ENCODE results near the gene CDH11. TPM values are rescaled to one million over a fixed set of nuclear protein-coding genes. Genes with fewer than 3 reads are reported as not detected.

CDH11 gene
- total RNA-seq, 6 experiments from 2014 or later = 1.2 to 6.6 (median 3.0) TPM

DNA sequence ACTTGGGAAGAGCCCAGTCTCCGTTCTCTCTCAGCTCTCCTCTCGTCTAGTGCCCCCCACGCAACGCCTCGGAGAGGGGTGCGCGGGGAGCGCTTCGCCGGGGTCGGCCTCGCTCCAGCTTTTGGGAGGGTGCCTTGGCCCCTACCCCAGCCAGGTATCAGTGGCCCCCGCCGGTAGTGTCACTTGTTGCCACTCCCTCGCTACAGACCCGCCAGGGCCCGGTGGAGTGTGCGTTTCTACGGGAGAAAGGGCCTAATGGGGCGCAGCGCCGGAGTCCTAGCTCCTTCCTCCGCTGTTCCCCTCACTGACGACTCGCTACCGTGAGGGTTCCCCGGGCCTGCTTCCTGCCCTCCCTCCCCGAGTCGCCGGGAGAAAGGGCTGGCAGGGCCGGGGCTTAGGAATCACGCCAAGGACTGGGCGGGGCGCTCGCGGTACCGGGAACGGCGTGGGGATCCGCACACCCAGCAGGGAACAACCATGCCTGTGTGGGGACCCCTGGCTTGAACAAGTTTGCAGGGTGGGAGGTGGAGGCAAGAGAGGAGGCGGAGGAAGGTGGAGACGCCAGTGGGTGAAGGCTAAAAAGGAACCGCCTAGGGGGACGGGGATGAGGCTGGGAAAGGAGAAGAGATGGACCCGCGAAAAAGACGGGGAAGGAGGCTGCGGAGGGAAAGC, 997 bp upstream of the CDH11 start:
- peaks cover 0 to 8% (median 0%) of the 10 kb centered on the region in 4 donors for H3K4me1 ChIP-seq
- peak overlapping the region; percentile 21 to 33 (median 32) for H3K4me3 ChIP-seq
- H3K27ac ChIP-seq = peak overlapping the region in 2 of 3 donors; percentile 10 to 28
- WGBS (ENCODE audit: insufficient coverage, low coverage, low lambda C conversion rate, missing lambda C conversion rate) = 2% methylated on average over 12 of the region's 48 CpGs
- TF ChIP-seq, protein P1, sequence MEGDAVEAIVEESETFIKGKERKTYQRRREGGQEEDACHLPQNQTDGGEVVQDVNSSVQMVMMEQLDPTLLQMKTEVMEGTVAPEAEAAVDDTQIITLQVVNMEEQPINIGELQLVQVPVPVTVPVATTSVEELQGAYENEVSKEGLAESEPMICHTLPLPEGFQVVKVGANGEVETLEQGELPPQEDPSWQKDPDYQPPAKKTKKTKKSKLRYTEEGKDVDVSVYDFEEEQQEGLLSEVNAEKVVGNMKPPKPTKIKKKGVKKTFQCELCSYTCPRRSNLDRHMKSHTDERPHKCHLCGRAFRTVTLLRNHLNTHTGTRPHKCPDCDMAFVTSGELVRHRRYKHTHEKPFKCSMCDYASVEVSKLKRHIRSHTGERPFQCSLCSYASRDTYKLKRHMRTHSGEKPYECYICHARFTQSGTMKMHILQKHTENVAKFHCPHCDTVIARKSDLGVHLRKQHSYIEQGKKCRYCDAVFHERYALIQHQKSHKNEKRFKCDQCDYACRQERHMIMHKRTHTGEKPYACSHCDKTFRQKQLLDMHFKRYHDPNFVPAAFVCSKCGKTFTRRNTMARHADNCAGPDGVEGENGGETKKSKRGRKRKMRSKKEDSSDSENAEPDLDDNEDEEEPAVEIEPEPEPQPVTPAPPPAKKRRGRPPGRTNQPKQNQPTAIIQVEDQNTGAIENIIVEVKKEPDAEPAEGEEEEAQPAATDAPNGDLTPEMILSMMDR (IDR thresholded peaks at IDR 0.05) = no peak
- no peak for TF ChIP-seq POLR2A (IDR thresholded peaks at IDR 0.05)
- peaks cover 0 to 9% of the 10 kb centered on the region in 2 donors for H3K27me3 ChIP-seq
- H3K9me3 ChIP-seq = no peaks in the 10 kb centered on the region
- intact Hi-C loops (cut with DNase I) = no loop called here
- DNase-seq (peak in 2 of 3 donors; percentile 32 to 54), ATAC-seq (peak; percentile 17 to 52 (median 44))
- H3K36me3 ChIP-seq = no peaks in the 10 kb centered on the region

DNA sequence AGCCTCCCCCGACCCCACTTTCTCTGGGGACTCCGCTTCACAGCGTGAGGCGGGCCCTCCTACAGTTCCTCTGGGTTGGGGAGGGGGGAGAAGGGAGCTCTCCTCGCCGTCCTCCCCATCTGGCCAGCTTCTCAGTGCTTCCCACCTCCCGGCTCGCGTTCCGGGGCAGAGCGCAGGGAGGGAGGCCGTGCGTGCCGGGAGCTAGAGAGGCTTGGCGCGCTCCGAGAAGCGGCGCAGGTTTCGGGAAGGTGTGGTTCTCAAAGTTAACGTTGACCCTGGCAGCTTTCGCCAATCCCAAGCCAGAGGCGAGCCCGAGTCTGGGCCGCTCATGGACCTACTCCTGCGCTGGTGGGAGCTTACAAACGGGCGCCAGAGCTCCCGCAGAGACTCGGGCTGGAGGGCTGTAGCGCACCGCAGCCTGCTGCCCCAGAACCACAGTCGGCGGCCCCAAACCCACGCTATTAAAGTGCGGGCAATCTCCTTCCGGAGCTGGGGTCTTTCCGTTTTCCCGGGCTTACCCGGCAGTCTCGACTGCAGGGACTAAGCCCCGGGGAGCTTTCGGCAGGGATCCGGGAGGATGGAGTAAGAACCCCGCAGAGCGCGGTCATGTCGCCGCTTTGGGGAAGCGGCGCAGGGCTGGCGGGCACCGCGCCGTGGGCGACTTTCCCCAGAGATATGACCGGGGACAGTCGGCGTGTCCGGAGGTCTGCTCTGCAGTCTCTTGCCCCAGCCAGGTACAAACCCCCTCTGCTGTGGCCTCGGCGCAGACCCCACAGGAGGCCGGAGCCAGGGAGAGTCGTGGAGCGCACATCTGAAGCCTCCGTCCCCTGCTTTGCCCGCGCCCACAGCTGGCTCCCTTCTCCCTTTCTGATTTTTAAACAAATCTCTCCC, 787 bp downstream of the CDH11 start:
- H3K27ac ChIP-seq = no peak overlapping the region
- peak overlapping the region; percentile 26 to 29 (median 27) for H3K4me3 ChIP-seq
- no peak for TF ChIP-seq POLR2A (IDR thresholded peaks at IDR 0.05)
- TF ChIP-seq, protein P1 (IDR thresholded peaks at IDR 0.05) = no peak
- DNase-seq (no peak), ATAC-seq (no peak)
- H3K36me3 ChIP-seq = no peaks in the 10 kb centered on the region
- peaks cover 0 to 8% (median 0%) of the 10 kb centered on the region in 4 donors for H3K4me1 ChIP-seq
- intact Hi-C loops (cut with DNase I) = no loop called here
- no peaks in the 10 kb centered on the region for H3K9me3 ChIP-seq
- peaks cover 0 to 9% of the 10 kb centered on the region in 2 donors for H3K27me3 ChIP-seq
- 3% methylated on average over 30 of the region's 68 CpGs for WGBS (ENCODE audit: insufficient coverage, low coverage, low lambda C conversion rate, missing lambda C conversion rate)

DNA sequence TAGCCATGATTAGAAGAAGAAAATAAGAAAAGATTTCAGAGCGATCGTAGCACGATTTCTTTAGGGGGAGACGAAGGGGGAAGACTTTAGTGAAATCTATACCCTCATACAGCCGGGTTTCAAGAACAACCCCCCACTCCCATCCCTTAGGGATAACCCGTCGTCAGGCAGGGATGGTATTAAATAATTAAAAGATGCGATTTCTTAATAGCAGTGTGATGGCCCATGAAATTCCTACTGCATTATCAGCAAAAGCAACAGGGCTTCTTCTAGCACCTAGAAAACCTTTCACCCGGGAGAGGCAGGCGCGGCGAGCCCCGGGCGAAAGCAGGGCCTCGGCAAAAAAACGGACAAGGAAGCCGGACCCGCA, 1.4 kb downstream of the CDH11 start:
- no peak overlapping the region for H3K27ac ChIP-seq
- H3K4me3 ChIP-seq = peak overlapping the region in 1 of 3 donors; percentile 26
- no peak for ATAC-seq
- DNase-seq = no peak
- H3K4me1 ChIP-seq = peaks cover 0 to 8% (median 0%) of the 10 kb centered on the region in 4 donors
- no peaks in the 10 kb centered on the region for H3K36me3 ChIP-seq
- H3K27me3 ChIP-seq = peaks cover 0 to 9% of the 10 kb centered on the region in 2 donors
- H3K9me3 ChIP-seq = no peaks in the 10 kb centered on the region
- 20% methylated on average over 8 of the region's 18 CpGs for WGBS (ENCODE audit: insufficient coverage, low coverage, low lambda C conversion rate, missing lambda C conversion rate)
- intact Hi-C loops (cut with DNase I) = no loop called here
- TF ChIP-seq POLR2A (IDR thresholded peaks at IDR 0.05) = no peak
- TF ChIP-seq, protein P1 (IDR thresholded peaks at IDR 0.05) = no peak

DNA sequence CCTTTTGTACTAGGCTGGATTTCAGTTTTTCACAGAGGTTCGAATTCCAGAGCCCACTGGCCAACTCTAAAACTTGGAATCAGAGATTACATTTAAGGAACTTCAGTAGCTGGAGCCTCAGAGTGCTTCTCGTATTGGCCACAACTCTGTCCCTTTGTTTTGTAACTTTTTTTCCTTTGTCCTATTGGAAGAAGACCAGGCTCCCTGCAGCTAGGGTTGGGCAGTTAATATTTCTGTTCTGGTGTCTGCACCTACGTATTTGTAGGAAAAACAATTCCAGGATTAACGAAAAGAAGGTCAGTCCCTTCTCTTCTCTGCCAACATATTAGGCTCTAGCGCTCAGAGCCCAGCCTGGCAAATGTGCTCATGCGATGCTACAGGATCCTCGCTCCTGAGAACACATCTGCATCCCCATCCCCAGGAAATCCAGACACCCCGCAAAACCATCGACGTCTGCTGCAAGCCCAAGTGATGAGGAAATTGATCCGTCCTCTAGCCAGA, 1.9 kb downstream of the CDH11 start:
- peaks cover 0 to 8% (median 0%) of the 10 kb centered on the region in 4 donors for H3K4me1 ChIP-seq
- no peaks in the 10 kb centered on the region for H3K9me3 ChIP-seq
- no peaks in the 10 kb centered on the region for H3K36me3 ChIP-seq
- no peak for TF ChIP-seq POLR2A (IDR thresholded peaks at IDR 0.05)
- TF ChIP-seq, protein P1 (IDR thresholded peaks at IDR 0.05) = no peak
- intact Hi-C loops (cut with DNase I) = loop anchor here in 1 of 2 donors (10.0 kb wide), 1 partner anchor 65 kb away; no protein-coding TSS in a partner anchor
- peaks cover 0 to 9% of the 10 kb centered on the region in 2 donors for H3K27me3 ChIP-seq
- ATAC-seq = no peak
- H3K27ac ChIP-seq = no peak overlapping the region
- no peak for DNase-seq
- H3K4me3 ChIP-seq = no peak overlapping the region
- WGBS (ENCODE audit: insufficient coverage, low coverage, low lambda C conversion rate, missing lambda C conversion rate) = 12% methylated on average over 11 of the region's 11 CpGs
